Colonic mucosa (tissue), 4 donors: ENCODE measurements around the gene TSHZ2. TPM values are rescaled to one million over a fixed set of nuclear protein-coding genes. Genes with fewer than 3 reads are reported as not detected.

Experiments used
- DNase-seq: peaks from one replicate; pipeline ENCODE4 v3.0.0-alpha.2; 2020
- H3K27ac ChIP-seq: fragments of 200-600 bp; one replicate; pipeline ENCODE4 v1.8.0; 2021
- H3K27me3 ChIP-seq: fragments of 200-600 bp; one replicate; pipeline ENCODE4 v1.8.0; 2021
- H3K36me3 ChIP-seq: fragments of 200-600 bp; one replicate; pipeline ENCODE4 v1.8.0; 2021
- H3K4me1 ChIP-seq: fragments of 200-600 bp; one replicate; pipeline ENCODE4 v1.8.0; 2021; ENCODE audit warnings: mild to moderate bottlenecking
- H3K4me3 ChIP-seq: fragments of 200-600 bp; one replicate; pipeline ENCODE4 v1.8.0; 2021
- H3K9ac ChIP-seq, 2 donors: one replicate each; pipeline ENCODE4 v1.7.0; 2013; ENCODE audit warnings: control low read depth in 2 of 2, low read depth in 2 of 2, low read length in 2 of 2
- H3K9me3 ChIP-seq: fragments of 200-600 bp; one replicate; pipeline ENCODE4 v1.8.0; 2021
- CTCF ChIP-seq: fragments of 200-600 bp; IDR thresholded peaks from one replicate; pipeline ENCODE4 v1.8.0; 2022; ENCODE audit warnings: antibody characterized with exemption, mild to moderate bottlenecking
- intact Hi-C: fragments of 100-400 bp; cut with DNase I; formaldehyde crosslinking; loops from one replicate; pipeline ENCODE4 v1.14.1; 2022
- total RNA-seq, 2 donors: library from RNA; stranded (reverse); fragmentation: NEBNext Ultra II Directional in 1 of 2; extraction: Animal tissue kit (Norgen Biotek cat#: 25700) in 1 of 2; gene quantifications; one replicate each; pipeline ENCODE4 v1.2.1, GENCODE V29; 2021
- donor health status: healthy.
- donor health status: DM: no; HTN: no; CAD: no.
- donor health status: DM: no; HTN: no; CAD: no.

TSHZ2 gene
- total RNA-seq, 2 donors from 2014 or later = 2.1 to 3.1 TPM

GRCh38 chr20:53334861-53335260 is 362.7 kb downstream of the TSHZ2 start:
- Histone ChIP-seq H3K27me3 (no peaks in the 10 kb centered on the region), H3K9me3 (no peaks in the 10 kb centered on the region), H3K36me3 (no peaks in the 10 kb centered on the region), H3K27ac (no peak overlapping the region), H3K9ac (no peak overlapping the region), H3K4me1 (no peaks in the 10 kb centered on the region), H3K4me3 (no peak overlapping the region)
- intact Hi-C loops = no loop called here
- DNase-seq = no peak
- no peak for TF ChIP-seq CTCF

- no peak for DNase-seq
- TF ChIP-seq CTCF = no peak
- no peak overlapping the region for H3K27ac ChIP-seq
- intact Hi-C loops = no loop called here
- no peaks in the 10 kb centered on the region for H3K36me3 ChIP-seq
- H3K4me1 ChIP-seq = no peaks in the 10 kb centered on the region
- H3K4me3 ChIP-seq = no peak overlapping the region
- no peaks in the 10 kb centered on the region for H3K27me3 ChIP-seq
- H3K9me3 ChIP-seq = no peaks in the 10 kb centered on the region
- H3K9ac ChIP-seq = no peak overlapping the region
These were observed 363.4 kb downstream of the TSHZ2 start for GRCh38 chr20:53335555-53335954.

GRCh38 chr20:53336892-53337291 is 364.7 kb downstream of the TSHZ2 start:
- intact Hi-C loops = no loop called here
- H3K9me3 ChIP-seq = no peaks in the 10 kb centered on the region
- no peaks in the 10 kb centered on the region for H3K36me3 ChIP-seq
- no peak overlapping the region for H3K27ac ChIP-seq
- DNase-seq = no peak
- H3K4me1 ChIP-seq = no peaks in the 10 kb centered on the region
- H3K27me3 ChIP-seq = no peaks in the 10 kb centered on the region
- TF ChIP-seq CTCF = no peak
- no peak overlapping the region for H3K9ac ChIP-seq
- no peak overlapping the region for H3K4me3 ChIP-seq

- DNase-seq = no peak
- H3K9me3 ChIP-seq = no peaks in the 10 kb centered on the region
- H3K4me1 ChIP-seq = no peaks in the 10 kb centered on the region
- no peak overlapping the region for H3K9ac ChIP-seq
- TF ChIP-seq CTCF = no peak
- intact Hi-C loops = no loop called here
- H3K4me3 ChIP-seq = no peak overlapping the region
- H3K27me3 ChIP-seq = no peaks in the 10 kb centered on the region
- H3K27ac ChIP-seq = no peak overlapping the region
- H3K36me3 ChIP-seq = no peaks in the 10 kb centered on the region
These were observed 365.4 kb downstream of the TSHZ2 start for GRCh38 chr20:53337390-53338101.

- TF ChIP-seq CTCF = no peak
- H3K27me3 ChIP-seq = no peaks in the 10 kb centered on the region
- no peak overlapping the region for H3K4me3 ChIP-seq
- no peak for DNase-seq
- H3K9me3 ChIP-seq = no peaks in the 10 kb centered on the region
- H3K36me3 ChIP-seq = no peaks in the 10 kb centered on the region
- no peak overlapping the region for H3K27ac ChIP-seq
- H3K4me1 ChIP-seq = no peaks in the 10 kb centered on the region
- intact Hi-C loops = no loop called here
- H3K9ac ChIP-seq = no peak overlapping the region
These were observed 366.6 kb downstream of the TSHZ2 start for GRCh38 chr20:53338716-53339115.
